Epidermal melanocyte (primary cell): Measurements from ENCODE around the gene SAMD4A.

Experiments used
- DNase-seq: peaks from one replicate; pipeline ENCODE4 v3.0.0; 2011; ENCODE audit warnings: low spot score; ENCODE audit not compliant: insufficient read length

SAMD4A gene

GRCh38 chr14:54777395-54777794 is 210.5 kb downstream of the SAMD4A start:
- DNase-seq: no peak

DNA sequence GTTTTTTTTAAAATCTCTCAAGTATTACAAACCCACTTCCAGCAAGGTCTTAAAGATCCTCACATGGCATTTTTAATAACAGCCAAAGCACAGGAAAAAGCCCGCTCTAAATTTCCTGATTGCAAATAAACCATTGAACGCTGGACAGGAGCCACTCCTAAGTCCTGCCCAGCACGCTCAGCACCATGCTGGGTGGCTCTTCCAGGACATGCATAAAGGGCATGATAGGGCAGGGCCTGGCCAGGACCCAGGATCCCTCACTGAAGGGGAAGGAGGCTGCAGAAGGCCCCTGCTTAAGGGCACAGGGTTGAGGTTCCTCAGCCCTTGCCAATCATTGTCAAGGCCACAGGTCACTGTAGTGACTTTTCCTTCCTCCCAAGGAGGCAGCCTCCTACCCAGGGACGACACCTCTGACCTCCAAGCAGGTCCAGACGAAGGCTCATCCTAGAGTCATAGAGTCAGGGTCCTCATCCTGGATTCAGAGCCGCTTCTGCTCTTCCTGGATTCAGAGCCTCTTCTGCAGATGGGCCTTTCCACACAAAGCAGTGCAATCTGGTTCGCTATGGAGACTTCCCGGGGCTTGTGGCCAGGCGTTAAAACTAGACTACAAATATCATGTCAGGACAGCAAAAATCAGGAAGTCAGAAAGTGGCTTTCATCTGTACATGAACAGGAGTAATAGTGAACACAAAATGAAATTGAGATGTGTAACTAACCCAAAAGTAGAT is 211.9 kb downstream of the SAMD4A start:
- DNase-seq: no peak

- no peak for DNase-seq
Measured at GRCh38 chr14:54781080-54781479, 214.2 kb downstream of the SAMD4A start.

GRCh38 chr14:54781961-54782750 is 215.2 kb downstream of the SAMD4A start:
- no peak for DNase-seq

DNA sequence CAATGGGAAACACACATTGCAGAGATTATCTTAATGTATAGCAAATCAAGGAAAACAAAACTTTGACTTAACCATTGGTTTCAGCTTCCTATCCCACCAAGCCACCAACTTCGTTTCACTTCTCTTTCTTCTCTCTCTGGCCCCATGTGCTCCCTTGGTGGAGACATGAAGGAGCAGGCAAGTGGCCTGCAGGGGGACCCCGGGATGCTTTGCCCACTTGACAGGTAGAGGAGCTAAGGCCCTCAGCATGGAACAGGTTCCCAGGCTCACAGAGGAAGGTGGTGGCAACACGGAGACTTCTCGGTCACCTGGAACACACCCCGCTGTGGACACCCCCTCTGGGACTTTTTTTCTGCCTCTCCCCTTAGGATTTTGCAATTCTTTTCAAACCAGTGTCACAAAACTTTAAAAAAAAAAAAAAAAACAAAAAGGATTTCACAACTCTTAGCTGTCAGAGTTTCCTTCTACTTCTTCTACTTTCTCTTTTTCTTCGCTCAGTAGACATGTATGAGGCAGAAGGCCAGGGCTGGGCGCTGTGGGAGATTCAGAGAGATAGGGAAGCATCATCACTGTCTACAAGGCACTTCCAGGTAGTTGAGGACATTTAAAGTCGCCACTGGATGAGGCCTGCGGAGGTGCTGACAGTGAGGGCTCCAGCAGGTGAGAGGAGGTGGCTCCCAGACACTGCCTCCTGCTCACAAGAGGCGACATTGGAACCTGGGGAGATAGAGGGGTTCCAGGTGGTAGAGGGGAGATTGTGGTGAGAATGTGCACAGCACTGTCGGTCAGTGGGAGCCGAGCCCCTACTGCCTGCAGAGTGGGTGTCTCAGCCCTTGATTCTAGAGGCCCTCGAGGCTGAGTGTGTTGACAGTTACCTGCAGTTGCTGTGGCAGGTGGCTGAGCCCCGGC is 216.1 kb downstream of the SAMD4A start:
- no peak for DNase-seq

DNA sequence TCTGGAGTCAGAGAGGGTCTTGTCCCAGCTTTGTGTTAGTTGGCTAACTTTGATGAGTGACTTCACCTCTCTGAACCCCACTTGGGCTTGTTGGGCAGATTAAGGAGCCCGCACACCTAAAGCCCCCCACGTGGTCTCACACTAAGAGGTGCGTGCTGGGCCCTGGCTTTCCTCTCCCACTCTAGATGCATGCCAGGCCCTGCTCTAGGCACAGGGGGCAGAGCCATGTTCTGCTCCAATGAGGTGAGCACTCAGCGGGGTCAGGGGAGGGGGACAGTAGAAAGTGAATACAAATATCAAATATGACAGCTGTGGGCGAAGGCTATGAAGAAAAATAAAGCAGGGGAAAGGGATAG is 216.7 kb downstream of the SAMD4A start:
- no peak for DNase-seq

- no peak for DNase-seq
Measured at GRCh38 chr14:54784060-54784459, 217.1 kb downstream of the SAMD4A start.

- DNase-seq: no peak
Measured at GRCh38 chr14:54784657-54785056, 217.7 kb downstream of the SAMD4A start.

- DNase-seq: no peak
Measured at GRCh38 chr14:54785136-54785777, 218.3 kb downstream of the SAMD4A start.

DNA sequence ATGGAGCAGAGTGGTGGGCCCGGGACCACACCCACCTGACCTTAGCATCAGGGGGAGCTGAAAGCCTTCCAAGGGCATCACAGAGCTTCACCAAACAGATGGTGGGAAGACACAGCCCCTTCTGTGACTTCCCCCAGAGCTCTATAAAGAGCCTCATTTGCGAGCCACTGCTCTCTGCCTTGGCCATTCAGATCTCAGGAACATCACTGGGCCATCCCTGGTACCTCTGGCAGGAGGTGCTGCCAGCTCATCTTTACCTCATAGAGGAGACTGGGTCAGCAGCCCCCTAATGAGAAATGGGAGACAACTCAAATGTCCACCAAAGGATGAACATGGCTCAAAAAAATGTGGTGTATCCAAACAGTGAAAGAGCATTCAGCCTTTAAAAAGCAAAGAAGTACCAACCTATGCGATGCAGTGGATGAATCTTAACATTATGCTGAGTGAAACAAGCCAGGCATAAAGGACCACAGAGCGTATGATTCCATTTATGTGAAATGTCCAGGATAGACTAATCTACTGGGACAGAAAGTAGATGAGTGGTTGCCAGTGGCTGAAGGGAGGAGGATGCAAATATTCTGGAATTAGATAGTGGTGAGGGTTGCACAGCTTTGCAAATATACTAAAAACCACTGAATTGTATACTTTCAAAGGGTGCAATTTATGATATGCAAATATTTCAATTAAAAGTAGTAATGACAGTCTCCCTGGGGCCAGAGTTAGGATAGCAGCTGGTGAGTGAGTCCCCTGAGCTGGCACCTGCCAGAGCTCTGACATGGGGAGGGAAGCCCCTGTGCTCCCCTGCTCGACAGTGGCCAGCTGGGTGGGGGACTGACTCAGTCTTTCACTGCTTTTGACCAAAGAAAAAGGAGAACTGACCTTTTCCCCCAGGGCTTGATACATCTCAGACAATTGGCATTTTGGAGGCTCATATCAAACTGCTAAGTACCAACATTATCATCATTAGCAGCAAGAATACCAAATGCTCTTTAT is 219.1 kb downstream of the SAMD4A start:
- no peak for DNase-seq

DNA sequence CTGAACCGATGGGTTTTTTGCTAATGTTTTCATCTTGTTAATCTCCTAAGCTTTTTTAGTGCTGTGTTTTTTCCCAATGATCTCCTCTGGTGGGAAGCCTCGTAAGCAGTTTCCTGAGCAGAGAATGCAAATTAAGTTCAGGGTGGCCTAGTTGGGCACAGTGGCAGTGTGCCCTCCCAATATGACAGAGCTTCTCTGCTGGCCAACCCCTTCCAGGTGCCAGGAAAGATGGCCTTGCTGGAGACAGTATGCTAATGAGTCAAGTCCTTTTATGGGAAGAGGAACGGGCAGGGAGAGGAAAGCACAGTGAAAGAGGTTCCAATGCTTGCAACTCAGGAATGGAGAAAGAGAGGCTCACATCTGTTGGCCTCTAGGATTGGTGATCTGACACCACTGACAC is 219.9 kb downstream of the SAMD4A start:
- no peak for DNase-seq

- no peak for DNase-seq
Measured at GRCh38 chr14:54787261-54787660, 220.3 kb downstream of the SAMD4A start.

GRCh38 chr14:54788701-54789100 is 221.8 kb downstream of the SAMD4A start:
- no peak for DNase-seq

DNA sequence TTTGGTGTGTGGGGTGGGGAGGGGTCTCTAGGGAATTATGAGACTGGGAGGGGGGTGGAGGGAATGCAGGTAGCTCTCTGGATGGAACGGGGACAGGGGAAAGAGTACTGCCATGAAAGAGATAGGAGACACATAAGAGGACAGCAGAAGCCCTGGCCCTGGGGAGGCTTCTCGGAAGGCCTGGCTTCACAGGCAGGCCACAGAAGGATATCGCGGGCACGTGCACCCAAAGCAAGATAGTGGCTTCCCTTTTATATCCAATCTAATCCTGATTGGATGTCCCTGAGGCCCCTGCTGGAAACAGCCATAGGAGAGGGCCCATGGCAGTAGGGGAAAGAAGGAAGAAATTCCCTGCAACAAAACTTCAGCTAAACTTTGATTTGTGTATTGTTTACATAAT is 222.2 kb downstream of the SAMD4A start:
- DNase-seq: no peak

DNA sequence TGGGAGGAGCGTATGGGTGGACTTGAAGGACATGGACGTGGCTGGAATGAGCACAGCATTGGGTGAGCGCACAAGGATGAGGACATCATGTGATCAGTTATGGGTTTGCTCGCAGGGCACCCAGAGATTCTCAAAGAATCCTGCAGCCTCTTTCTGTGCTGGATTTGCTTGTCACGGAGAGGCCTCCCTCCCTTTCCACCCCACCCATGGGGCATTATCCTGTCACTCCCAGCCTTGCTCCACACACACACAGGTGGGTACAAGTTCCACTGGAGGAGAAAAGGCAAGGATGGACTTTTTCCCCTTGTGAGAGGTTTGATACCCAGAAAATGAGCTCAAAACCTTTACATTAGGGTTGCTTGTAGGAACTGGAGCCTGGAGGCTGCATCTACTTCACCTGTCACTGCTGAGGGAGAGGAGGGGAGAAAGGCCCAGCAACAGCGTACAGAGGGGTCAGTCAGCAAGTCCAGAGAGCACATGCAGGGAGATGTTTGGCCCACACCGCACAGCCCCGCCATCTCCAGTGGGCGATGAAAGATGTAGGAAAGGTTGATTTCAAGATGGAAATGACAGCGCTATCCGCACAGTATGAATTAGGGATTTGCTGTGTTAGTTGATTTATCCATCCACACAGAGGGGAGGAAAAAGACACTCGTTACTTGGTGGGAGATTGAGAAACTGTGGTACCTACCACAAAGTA is 223.0 kb downstream of the SAMD4A start:
- no peak for DNase-seq

DNA sequence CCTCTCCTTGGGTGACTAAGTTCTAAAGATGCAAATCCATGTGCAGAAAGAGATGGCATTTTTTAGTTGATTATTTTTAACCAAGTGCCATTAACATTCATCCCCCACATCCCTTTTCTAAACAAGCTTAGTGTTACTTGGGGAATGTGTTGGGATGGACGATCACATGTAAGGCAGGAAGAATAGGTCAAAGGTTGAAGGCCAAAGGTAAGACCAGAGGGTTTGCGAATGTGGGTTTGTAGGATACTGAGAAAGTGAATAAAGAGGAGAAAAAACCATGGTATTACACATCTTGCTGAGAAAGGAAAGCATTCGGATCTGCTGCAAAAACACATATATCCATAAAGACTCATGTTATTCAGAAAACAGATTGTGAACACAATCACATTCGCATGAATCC is 224.1 kb downstream of the SAMD4A start:
- DNase-seq: no peak

- DNase-seq: no peak
Measured at GRCh38 chr14:54792288-54792687, 225.4 kb downstream of the SAMD4A start.

GRCh38 chr14:54794159-54794558 is 227.2 kb downstream of the SAMD4A start:
- no peak for DNase-seq

DNA sequence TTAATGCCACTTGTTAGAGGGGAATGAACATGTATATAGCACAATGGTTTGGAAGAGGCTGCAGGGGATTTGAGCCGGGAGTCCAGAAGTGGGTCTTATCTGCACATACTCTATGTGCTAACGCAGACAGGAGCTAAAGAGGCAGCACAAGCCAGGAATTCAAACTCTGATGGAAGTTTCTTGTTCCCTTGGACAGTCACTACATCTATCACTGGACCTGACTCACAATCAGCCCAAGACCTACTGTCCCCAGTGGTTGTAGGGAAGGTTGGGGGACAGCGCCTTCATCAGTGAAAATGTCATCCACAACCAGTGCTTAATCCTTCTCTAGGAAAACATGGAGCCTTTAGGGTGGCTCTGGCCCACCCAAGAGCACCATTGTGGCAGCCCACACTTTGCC is 227.9 kb downstream of the SAMD4A start:
- no peak for DNase-seq

GRCh38 chr14:54796961-54797360 is 230.0 kb downstream of the SAMD4A start:
- no peak for DNase-seq
